A549 (cell line): ENCODE measurements around the gene RABGAP1. TPM values are rescaled to one million over a fixed set of nuclear protein-coding genes. Genes with fewer than 3 reads are reported as not detected.

Source experiments
- ATAC-seq, 2 experiments: fragments of 200-7000 bp in 1 of 2; fragments of >200 bp in 1 of 2; cut with Nextera tagmentation in 1 of 2; cut with Tn5 transposase in 1 of 2; 3 replicates each; pipeline versions ENCODE4 v1.8.0 to v1.9.1; 2018 to 2020; ENCODE audit warnings: mild to moderate bottlenecking in 1 of 2, moderate library complexity in 1 of 2
- CTCF ChIA-PET: fragments of 300-600 bp; sonication (Branson Sonifier 250); formaldehyde crosslinking; extraction: SDS; loops from one replicate; lab custom pipeline; 2021; ENCODE audit warnings: antibody characterized with exemption, inconsistent platforms; lab: Yijun Ruan, JAX
- POLR2A ChIA-PET: fragments of 350-600 bp; formaldehyde crosslinking; extraction: SDS; loops from one replicate; lab custom pipeline; 2021; ENCODE audit warnings: antibody characterized with exemption, inconsistent platforms; lab: Yijun Ruan, JAX
- DNase-seq, 2 experiments: peaks; one replicate each; pipeline versions ENCODE4 v3.0.0 to v3.0.0-alpha.2; 2011 to 2016; ENCODE audit warnings: low read depth in 1 of 2, low spot score in 1 of 2
- FAIRE-seq: peaks from 2 replicates; lab custom pipeline; 2011; peaks lifted over from hg19 to GRCh38; lab: Jason Lieb, UNC
- H3K27ac ChIP-seq, 2 experiments: fragments of >200 bp; sonication (Bioruptor Twin); formaldehyde crosslinking; 3 replicates each; pipeline ENCODE4 v1.5.1; 2016 to 2017
- H3K4me1 ChIP-seq: fragments of >200 bp; sonication (Bioruptor Twin); formaldehyde crosslinking; 3 replicates; pipeline ENCODE4 v1.6.1; 2016
- H3K4me2 ChIP-seq: fragments of >200 bp; sonication (Bioruptor Twin); formaldehyde crosslinking; 3 replicates; pipeline ENCODE4 v1.6.1; 2016
- H3K4me3 ChIP-seq: fragments of >200 bp; sonication (Bioruptor Twin); formaldehyde crosslinking; 3 replicates; pipeline ENCODE4 v1.5.1; 2016
- H3K9me3 ChIP-seq: fragments of >200 bp; sonication (Bioruptor Twin); formaldehyde crosslinking; 3 replicates; pipeline ENCODE4 v1.6.1; 2016
- CBX2 ChIP-seq: fragments of 200-600 bp; sonication (generic); IDR thresholded peaks from 2 replicates; pipeline ENCODE4 v1.6.1; 2016; ENCODE audit warnings: low read depth, mild to moderate bottlenecking, borderline replicate concordance
- CBX8 ChIP-seq: fragments of 200-600 bp; sonication (generic); IDR thresholded peaks from 2 replicates; pipeline ENCODE4 v1.6.1; 2016
- CEBPB ChIP-seq, 2 experiments: fragments of >200 bp in 1 of 2; sonication (Bioruptor Twin) in 1 of 2; formaldehyde crosslinking in 1 of 2; IDR thresholded peaks; 2 replicates each; pipeline ENCODE4 v1.6.1; 2012 to 2016
- CHD4 ChIP-seq: fragments of 200-600 bp; sonication (generic); IDR thresholded peaks from 2 replicates; pipeline ENCODE4 v1.6.1; 2016; ENCODE audit warnings: antibody characterized with exemption, mild to moderate bottlenecking, borderline replicate concordance
- E2F6 ChIP-seq: IDR thresholded peaks from 2 replicates; pipeline ENCODE4 v1.6.1; 2012; ENCODE audit warnings: low read depth, borderline replicate concordance
- EHF ChIP-seq: fragments of 250-450 bp; sonication (Bioruptor Pico); IDR thresholded peaks from 2 replicates; pipeline ENCODE4 v1.5.0; 2020; ENCODE audit warnings: mild to moderate bottlenecking
- ELK1 ChIP-seq: fragments of 150-350 bp; IDR thresholded peaks from 2 replicates; pipeline ENCODE4 v1.6.1; 2014; ENCODE audit warnings: low read depth, mild to moderate bottlenecking, low read length
- FOSB ChIP-seq: fragments of 250-450 bp; sonication (Bioruptor Pico); IDR thresholded peaks from 2 replicates; pipeline ENCODE4 v1.5.0; 2020; ENCODE audit warnings: mild to moderate bottlenecking, moderate library complexity
- FOXS1 ChIP-seq: fragments of 250-450 bp; sonication (Bioruptor Pico); IDR thresholded peaks from 2 replicates; pipeline ENCODE4 v1.5.0; 2020; ENCODE audit warnings: mild to moderate bottlenecking, moderate library complexity
- JUN ChIP-seq, 2 experiments: fragments of >200 bp; sonication (Bioruptor Twin); formaldehyde crosslinking; IDR thresholded peaks; 2 replicates in 1 of 2; 3 replicates in 1 of 2; pipeline ENCODE4 v1.6.1; 2016 to 2017
- KDM5A ChIP-seq: fragments of 200-600 bp; sonication (generic); IDR thresholded peaks from 2 replicates; pipeline ENCODE4 v1.6.1; 2016; ENCODE audit warnings: antibody characterized with exemption, mild to moderate bottlenecking
- MAFK ChIP-seq: fragments of 450-650 bp; IDR thresholded peaks from 2 replicates; pipeline ENCODE4 v1.6.1; 2014; ENCODE audit not compliant: partially characterized antibody
- MYC ChIP-seq: IDR thresholded peaks from 2 replicates; pipeline ENCODE4 v1.6.1; 2012; ENCODE audit warnings: mild to moderate bottlenecking, inconsistent platforms, low read length, improper control_type of control experiment, borderline replicate concordance
- NR3C1 ChIP-seq: fragments of >200 bp; sonication (Bioruptor Twin); formaldehyde crosslinking; IDR thresholded peaks from 3 replicates; pipeline ENCODE4 v1.6.1; 2017
- PBX3 ChIP-seq: IDR thresholded peaks from 2 replicates; pipeline ENCODE4 v1.6.1; 2012
- RAD21 ChIP-seq, 2 experiments: fragments of >200 bp in 1 of 2; sonication (Bioruptor Twin) in 1 of 2; formaldehyde crosslinking in 1 of 2; IDR thresholded peaks in 1 of 2; conservative IDR thresholded peaks in 1 of 2; 2 replicates in 1 of 2; 3 replicates in 1 of 2; pipeline ENCODE4 v1.6.1; 2012 to 2018; ENCODE audit warnings: inconsistent platforms in 1 of 2
- RARB ChIP-seq: fragments of 250-450 bp; sonication (Bioruptor Pico); IDR thresholded peaks from 2 replicates; pipeline ENCODE4 v1.8.0; 2021; ENCODE audit warnings: mild to moderate bottlenecking, moderate library complexity
- RFX5 ChIP-seq: fragments of 450-650 bp; IDR thresholded peaks from 2 replicates; pipeline ENCODE4 v1.7.1; 2014; ENCODE audit warnings: antibody characterized with exemption, mild to moderate bottlenecking, moderate library complexity
- SREBF2 ChIP-seq: fragments of 450-650 bp; IDR thresholded peaks from 2 replicates; pipeline ENCODE4 v1.6.1; 2014; ENCODE audit warnings: mild to moderate bottlenecking, moderate library complexity
- ZSCAN20 ChIP-seq: fragments of 250-450 bp; sonication (Bioruptor Pico); IDR thresholded peaks from 2 replicates; pipeline ENCODE4 v1.8.0; 2022; ENCODE audit warnings: mild to moderate bottlenecking, moderate library complexity
- WGBS: methylation state at CpG from one replicate; pipeline ENCODE4 v1.1.6; 2017; ENCODE audit errors: missing lambda C conversion rate; 5-methylcytosine and 5-hydroxymethylcytosine counted together
- polyA plus RNA-seq, 4 experiments: library from polyadenylated mRNA; depleted of rRNA in 3 of 4; stranded (reverse); fragments of >200 nt; fragmentation: RNase III in 1 of 4; extraction: RNeasy Plus Mini Kit Qiagen cat#74134 plus additional on column Dnase treatment in 1 of 4; gene quantifications; 2 replicates in 3 of 4; 3 replicates in 1 of 4; pipeline ENCODE4 v1.2.3, GENCODE V29; 2011 to 2017
- TF ChIP-seq, protein P1 (sequence below): fragments of 250-450 bp; sonication (Bioruptor Pico); IDR thresholded peaks from 2 replicates; pipeline ENCODE4 v1.5.0; 2021; ENCODE audit warnings: mild to moderate bottlenecking, moderate library complexity, borderline replicate concordance
- TF ChIP-seq, protein P2 (sequence below): fragments of >200 bp; sonication (Bioruptor Twin); formaldehyde crosslinking; IDR thresholded peaks from 3 replicates; pipeline ENCODE4 v1.5.1; 2016

The RABGAP1 gene
- polyA plus RNA-seq, 2 of the 4 experiments (the other 2 are of a cell fraction): 17.5 to 39.9 TPM

- WGBS: 93% methylated on average over 1 of the region's 1 CpG
Observed at GRCh38 chr9:123005964-123006363, 65.1 kb downstream of the RABGAP1 start.

DNA sequence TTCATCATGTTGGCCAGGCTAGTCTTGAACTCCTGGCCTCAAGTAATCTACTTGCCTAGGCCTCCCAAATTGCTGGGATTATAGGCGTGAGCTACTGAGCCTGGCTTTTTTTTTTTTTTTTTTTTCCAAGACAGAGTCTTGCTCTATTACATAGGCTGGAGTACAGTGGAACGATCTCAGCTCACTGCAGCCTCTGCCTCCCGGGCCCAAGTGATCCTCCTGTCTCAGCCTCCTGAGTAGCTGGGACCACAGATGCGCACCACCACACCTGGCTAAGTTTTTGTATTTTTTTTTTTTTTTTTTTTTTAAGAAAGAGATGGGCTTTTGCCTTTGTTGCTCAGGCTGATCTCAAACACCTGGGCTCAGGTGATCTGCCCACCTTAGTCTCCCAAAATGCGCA is 66.4 kb downstream of the RABGAP1 start:
- 74% methylated on average over 5 of the region's 5 CpGs for WGBS
- no peak overlapping the region for H3K4me2 ChIP-seq
- FAIRE-seq: no peak
- no peak for DNase-seq
- TF ChIP-seq MYC (no peak), CBX2 (no peak), JUN (IDR thresholded peaks at IDR 0.05) (no peak), RARB (CRISPR knock-in tag) (no peak), CBX8 (no peak), FOSB (CRISPR knock-in tag) (no peak), PBX3 (no peak), ZSCAN20 (no peak), CHD4 (no peak)
- TF ChIP-seq, protein P1, sequence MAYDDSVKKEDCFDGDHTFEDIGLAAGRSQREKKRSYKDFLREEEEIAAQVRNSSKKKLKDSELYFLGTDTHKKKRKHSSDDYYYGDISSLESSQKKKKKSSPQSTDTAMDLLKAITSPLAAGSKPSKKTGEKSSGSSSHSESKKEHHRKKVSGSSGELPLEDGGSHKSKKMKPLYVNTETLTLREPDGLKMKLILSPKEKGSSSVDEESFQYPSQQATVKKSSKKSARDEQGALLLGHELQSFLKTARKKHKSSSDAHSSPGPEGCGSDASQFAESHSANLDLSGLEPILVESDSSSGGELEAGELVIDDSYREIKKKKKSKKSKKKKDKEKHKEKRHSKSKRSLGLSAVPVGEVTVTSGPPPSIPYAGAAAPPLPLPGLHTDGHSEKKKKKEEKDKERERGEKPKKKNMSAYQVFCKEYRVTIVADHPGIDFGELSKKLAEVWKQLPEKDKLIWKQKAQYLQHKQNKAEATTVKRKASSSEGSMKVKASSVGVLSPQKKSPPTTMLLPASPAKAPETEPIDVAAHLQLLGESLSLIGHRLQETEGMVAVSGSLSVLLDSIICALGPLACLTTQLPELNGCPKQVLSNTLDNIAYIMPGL: no peak
- TF ChIP-seq, protein P2, sequence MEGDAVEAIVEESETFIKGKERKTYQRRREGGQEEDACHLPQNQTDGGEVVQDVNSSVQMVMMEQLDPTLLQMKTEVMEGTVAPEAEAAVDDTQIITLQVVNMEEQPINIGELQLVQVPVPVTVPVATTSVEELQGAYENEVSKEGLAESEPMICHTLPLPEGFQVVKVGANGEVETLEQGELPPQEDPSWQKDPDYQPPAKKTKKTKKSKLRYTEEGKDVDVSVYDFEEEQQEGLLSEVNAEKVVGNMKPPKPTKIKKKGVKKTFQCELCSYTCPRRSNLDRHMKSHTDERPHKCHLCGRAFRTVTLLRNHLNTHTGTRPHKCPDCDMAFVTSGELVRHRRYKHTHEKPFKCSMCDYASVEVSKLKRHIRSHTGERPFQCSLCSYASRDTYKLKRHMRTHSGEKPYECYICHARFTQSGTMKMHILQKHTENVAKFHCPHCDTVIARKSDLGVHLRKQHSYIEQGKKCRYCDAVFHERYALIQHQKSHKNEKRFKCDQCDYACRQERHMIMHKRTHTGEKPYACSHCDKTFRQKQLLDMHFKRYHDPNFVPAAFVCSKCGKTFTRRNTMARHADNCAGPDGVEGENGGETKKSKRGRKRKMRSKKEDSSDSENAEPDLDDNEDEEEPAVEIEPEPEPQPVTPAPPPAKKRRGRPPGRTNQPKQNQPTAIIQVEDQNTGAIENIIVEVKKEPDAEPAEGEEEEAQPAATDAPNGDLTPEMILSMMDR: no peak
- TF ChIP-seq, all 56 proteins: peak for 0
- H3K4me1 ChIP-seq: peaks cover 14% of the 10 kb centered on the region
- no peak overlapping the region for H3K4me3 ChIP-seq
- ChIA-PET POLR2A (no interaction called here), CTCF (interaction anchor here (0.9 to 1.2 kb wide), 4 partner anchors 10 to 347 kb away, joined by 3 to 5 read pairs (median 4); partner anchors contain the start of gene ZBTB6)
- no peak for ATAC-seq
- no peak overlapping the region for H3K27ac ChIP-seq
- no peaks in the 10 kb centered on the region for H3K9me3 ChIP-seq

More at GRCh38 chr9:123005964-123006363, 65.1 kb downstream of the RABGAP1 start:
- no peak for TF ChIP-seq FOXS1
- TF ChIP-seq RFX5: no peak
- no peak for TF ChIP-seq SREBF2
- TF ChIP-seq FOSB (CRISPR knock-in tag): no peak
- TF ChIP-seq KDM5A: no peak
- no peak for TF ChIP-seq NR3C1
- no peak for TF ChIP-seq EHF (CRISPR knock-in tag)
- no peak for TF ChIP-seq CEBPB (IDR thresholded peaks at IDR 0.05)
- TF ChIP-seq RAD21 (conservative IDR thresholded peaks at IDR 0.05 in 1 of 2, IDR thresholded peaks at IDR 0.05 in 1 of 2): no peak
- TF ChIP-seq E2F6: no peak
- H3K4me1 ChIP-seq: peaks cover 9% of the 10 kb centered on the region; the same call in 2 of the 3 replicates
- ChIA-PET POLR2A (no interaction called here), CTCF (no interaction called here)
- no peak overlapping the region for H3K4me3 ChIP-seq
- ATAC-seq (no peak), DNase-seq (no peak), FAIRE-seq (no peak)
- H3K4me2 ChIP-seq: no peak overlapping the region
- H3K27ac ChIP-seq: no peak overlapping the region
- no peaks in the 10 kb centered on the region for H3K9me3 ChIP-seq

- H3K4me1 ChIP-seq: peaks cover 4% of the 10 kb centered on the region; the same call in 2 of the 3 replicates
- ChIA-PET CTCF (no interaction called here), POLR2A (no interaction called here)
- ATAC-seq (no peak), FAIRE-seq (no peak), DNase-seq (no peak)
- no peak overlapping the region for H3K4me3 ChIP-seq
- no peak overlapping the region for H3K27ac ChIP-seq
- no peaks in the 10 kb centered on the region for H3K9me3 ChIP-seq
- H3K4me2 ChIP-seq: no peak overlapping the region
- TF ChIP-seq MAFK (no peak), ELK1 (no peak)
- TF ChIP-seq, all 56 proteins: peak for 0
Observed at GRCh38 chr9:123008909-123009308, 68.1 kb downstream of the RABGAP1 start.
